IMR-90 (cell line): ENCODE results near the gene NFIX. TPM values are rescaled to one million over a fixed set of nuclear protein-coding genes. Genes with fewer than 3 reads are reported as not detected.

ENCODE experiments used
- ATAC-seq: fragments of 200-7000 bp; cut with Tn5 transposase; 2 replicates; pipeline ENCODE4 v1.9.1; 2020; ENCODE audit warnings: low read depth, mild to moderate bottlenecking, moderate library complexity
- BruUV-seq: library from RNA; stranded (reverse); fragments of 400-500 nt; replicated peaks from 2 replicates; lab custom pipeline; 2021; lab: Mats Ljungman, UMichigan
- CTCF ChIA-PET: fragments of 300-600 bp; formaldehyde crosslinking; extraction: SDS; loops from one replicate; lab custom pipeline; 2021; ENCODE audit warnings: antibody characterized with exemption; lab: Yijun Ruan, JAX
- POLR2A ChIA-PET: fragments of 300-600 bp; sonication (Branson Sonifier 250); formaldehyde crosslinking; loops from one replicate; lab custom pipeline; 2022; ENCODE audit warnings: antibody characterized with exemption; ENCODE audit not compliant: unreplicated experiment; lab: Charles Lee
- DNase-seq: peaks from one replicate; pipeline ENCODE4 v3.0.0; 2013
- H2AFZ ChIP-seq: replicated peaks from 2 replicates; pipeline ENCODE3; 2013; ENCODE audit warnings: low read length, mild to moderate bottlenecking; ENCODE audit not compliant: poor library complexity
- H2AK5ac ChIP-seq: 2 replicates; pipeline ENCODE4 v1.6.1; 2013; ENCODE audit warnings: low read depth, low read length, inconsistent platforms
- H2AK9ac ChIP-seq: replicated peaks from 2 replicates; pipeline ENCODE3; 2013; ENCODE audit warnings: mild to moderate bottlenecking, low read depth, low read length, moderate library complexity; ENCODE audit not compliant: poor library complexity
- H2BK120ac ChIP-seq: 2 replicates; pipeline ENCODE4 v1.6.1; 2013; ENCODE audit warnings: low read depth, low read length, inconsistent platforms
- H2BK15ac ChIP-seq: 3 replicates; pipeline ENCODE4 v1.6.1; 2013; ENCODE audit warnings: low read depth, low read length, inconsistent platforms
- H2BK20ac ChIP-seq: 2 replicates; pipeline ENCODE4 v1.6.1; 2013; ENCODE audit warnings: low read depth, mild to moderate bottlenecking, inconsistent platforms, low read length, moderate library complexity
- H2BK5ac ChIP-seq: 2 replicates; pipeline ENCODE4 v1.6.1; 2013; ENCODE audit warnings: mild to moderate bottlenecking, low read depth, low read length, inconsistent platforms; ENCODE audit not compliant: poor library complexity, severe bottlenecking
- H3K14ac ChIP-seq: replicated peaks from 2 replicates; pipeline ENCODE4 v1.6.1; 2013; ENCODE audit warnings: low read depth, low read length, inconsistent platforms
- H3K18ac ChIP-seq: 2 replicates; pipeline ENCODE4 v1.6.1; 2013; ENCODE audit warnings: low read depth, low read length, control low read depth
- H3K23ac ChIP-seq: 2 replicates; pipeline ENCODE4 v1.6.1; 2013; ENCODE audit warnings: low read depth, low read length, inconsistent platforms
- H3K27ac ChIP-seq: 2 replicates; pipeline ENCODE4 v1.5.1; 2013; ENCODE audit warnings: mild to moderate bottlenecking, control low read depth, low read length; ENCODE audit not compliant: insufficient read depth
- H3K27me3 ChIP-seq: 2 replicates; pipeline ENCODE4 v1.6.1; 2013; ENCODE audit warnings: low read length; ENCODE audit not compliant: control insufficient read depth, insufficient read depth
- H3K36me3 ChIP-seq: 2 replicates; pipeline ENCODE4 v1.6.1; 2013; ENCODE audit warnings: low read length, mixed read lengths; ENCODE audit not compliant: control insufficient read depth, insufficient read depth
- H3K4ac ChIP-seq: 2 replicates; pipeline ENCODE4 v1.6.1; 2013; ENCODE audit warnings: low read depth, low read length, inconsistent platforms
- H3K4me1 ChIP-seq: 2 replicates; pipeline ENCODE4 v1.6.1; 2013; ENCODE audit warnings: low read length, mixed read lengths; ENCODE audit not compliant: control insufficient read depth, insufficient read depth
- H3K4me2 ChIP-seq: 2 replicates; pipeline ENCODE4 v1.6.1; 2013; ENCODE audit warnings: low read depth, mild to moderate bottlenecking, control low read depth, low read length, moderate library complexity
- H3K4me3 ChIP-seq: 2 replicates; pipeline ENCODE4 v1.5.1; 2013; ENCODE audit warnings: low read depth, mild to moderate bottlenecking, control low read depth, low read length, moderate library complexity; ENCODE audit not compliant: insufficient read depth
- H3K56ac ChIP-seq: 2 replicates; pipeline ENCODE4 v1.6.1; 2013; ENCODE audit warnings: low read length, inconsistent platforms; ENCODE audit not compliant: insufficient read depth; ENCODE audit errors: extremely low read depth
- H3K79me1 ChIP-seq, 2 experiments: 2 replicates each; pipeline ENCODE4 v1.6.1; 2013; ENCODE audit warnings: low read length in 2 of 2, inconsistent platforms in 1 of 2, low read depth in 1 of 2
- H3K9ac ChIP-seq: 2 replicates; pipeline ENCODE4 v1.6.1; 2013; ENCODE audit warnings: low read depth, low read length, control low read depth
- H3K9me1 ChIP-seq: 2 replicates; pipeline ENCODE4 v1.6.1; 2013; ENCODE audit warnings: low read length, inconsistent platforms; ENCODE audit not compliant: insufficient read depth
- H3K9me3 ChIP-seq: 2 replicates; pipeline ENCODE4 v1.6.1; 2013; ENCODE audit warnings: low read length; ENCODE audit not compliant: control insufficient read depth, insufficient read depth
- H4K20me1 ChIP-seq: 2 replicates; pipeline ENCODE4 v1.6.1; 2013; ENCODE audit warnings: low read length, inconsistent platforms; ENCODE audit not compliant: insufficient read depth
- H4K5ac ChIP-seq: 2 replicates; pipeline ENCODE4 v1.6.1; 2013; ENCODE audit warnings: mild to moderate bottlenecking, low read depth, low read length, control low read depth
- H4K8ac ChIP-seq, 2 experiments: 2 replicates each; pipeline ENCODE4 v1.6.1; 2013; ENCODE audit warnings: low read depth in 2 of 2, low read length in 2 of 2, control low read depth in 1 of 2, inconsistent platforms in 1 of 2
- H4K91ac ChIP-seq: 2 replicates; pipeline ENCODE4 v1.6.1; 2013; ENCODE audit warnings: low read depth, low read length, inconsistent platforms; ENCODE audit not compliant: insufficient read depth
- BHLHE40 ChIP-seq: fragments of 150-350 bp; IDR thresholded peaks from 2 replicates; pipeline ENCODE4 v1.6.1; 2016; ENCODE audit warnings: mild to moderate bottlenecking, low read depth, low read length
- CEBPB ChIP-seq: IDR thresholded peaks from 2 replicates; pipeline ENCODE4 v1.6.1; 2012; ENCODE audit warnings: low read depth, low read length, improper control_type of control experiment
- CTCF ChIP-seq: conservative IDR thresholded peaks from 2 replicates; pipeline ENCODE4 v1.5.1; 2012; ENCODE audit warnings: mild to moderate bottlenecking, low read depth, low read length, improper control_type of control experiment
- ELK1 ChIP-seq: fragments of 150-350 bp; IDR thresholded peaks from 2 replicates; pipeline ENCODE4 v1.6.1; 2016; ENCODE audit warnings: low read depth, mild to moderate bottlenecking, low read length, moderate library complexity, borderline replicate concordance
- FOS ChIP-seq: fragments of 150-350 bp; IDR thresholded peaks from 2 replicates; pipeline ENCODE4 v1.6.1; 2016; ENCODE audit warnings: low read depth, low read length
- MAZ ChIP-seq: IDR thresholded peaks from 2 replicates; pipeline ENCODE4 v1.6.1; 2012; ENCODE audit warnings: low read depth, mild to moderate bottlenecking, low read length, improper control_type of control experiment, moderate library complexity, borderline replicate concordance
- MXI1 ChIP-seq: IDR thresholded peaks from 2 replicates; pipeline ENCODE4 v1.6.1; 2012; ENCODE audit warnings: low read depth, mild to moderate bottlenecking, low read length, moderate library complexity, borderline replicate concordance
- NFE2L2 ChIP-seq: fragments of 150-350 bp; IDR thresholded peaks from 2 replicates; pipeline ENCODE4 v1.6.1; 2016; ENCODE audit warnings: low read depth, mild to moderate bottlenecking, low read length
- POLR2A ChIP-seq: IDR thresholded peaks from 2 replicates; pipeline ENCODE4 v1.6.1; 2012; ENCODE audit warnings: mild to moderate bottlenecking, low read depth, low read length
- RAD21 ChIP-seq: IDR thresholded peaks from 2 replicates; pipeline ENCODE4 v1.6.1; 2012; ENCODE audit warnings: low read length, improper control_type of control experiment
- RFX5 ChIP-seq: IDR thresholded peaks from 2 replicates; pipeline ENCODE4 v1.8.0; 2012; ENCODE audit warnings: low read depth, mild to moderate bottlenecking, low read length, moderate library complexity
- SMC3 ChIP-seq: fragments of 150-350 bp; IDR thresholded peaks from 2 replicates; pipeline ENCODE4 v1.6.1; 2016; ENCODE audit warnings: low read depth, mild to moderate bottlenecking, antibody characterized with exemption, low read length, moderate library complexity
- WGBS, 2 experiments: methylation state at CpG; one replicate each; pipeline versions ENCODE4 v1.1.5 to v1.1.7; 2013; ENCODE audit warnings: missing lambda C conversion rate in 2 of 2; ENCODE audit not compliant: insufficient read length in 1 of 2; ENCODE audit errors: extremely low coverage in 2 of 2; 5-methylcytosine and 5-hydroxymethylcytosine counted together
- dilution Hi-C: fragments of 300-500 bp; cut with HindIII; formaldehyde crosslinking; loops from one replicate; pipeline ENCODE4 v1.14.3; 2018; ENCODE audit warnings: low sequenced_read_pairs; ENCODE audit not compliant: unreplicated experiment
- in situ Hi-C: fragments of 300-500 bp; cut with MboI; formaldehyde crosslinking; loops from 3 replicates; pipeline ENCODE4 v1.14.3; 2019; ENCODE audit warnings: low sequenced_read_pairs, inconsistent platforms, mixed read lengths
- intact Hi-C: fragments of 100-400 bp; cut with micrococcal nuclease; formaldehyde crosslinking; loops from 2 replicates; pipeline ENCODE4 v1.10.0; 2022
- polyA plus RNA-seq, 3 experiments: library from polyadenylated mRNA; depleted of rRNA; stranded (reverse); fragments of >200 nt; gene quantifications; 2 replicates each; pipeline ENCODE4 v1.2.3, GENCODE V29; 2012; ENCODE audit warnings: low replicate concordance in 1 of 3
- total RNA-seq: library from RNA; depleted of rRNA; stranded (reverse); fragments of >200 nt; gene quantifications from 2 replicates; pipeline ENCODE4 v1.2.3, GENCODE V29; 2012

Gene NFIX
- total and polyA plus RNA-seq, 2 of the 4 experiments (the other 2 are of a cell fraction), result 10.2 to 47.7 TPM

- TF ChIP-seq CEBPB, result no peak
- TF ChIP-seq POLR2A, result no peak
Observed at GRCh38 chr19:13069415-13070359, 74.4 kb downstream of the NFIX start (continued).

GRCh38 chr19:13070425-13071140 lies 75.3 kb downstream of the NFIX start:
- no peak overlapping the region for H3K56ac ChIP-seq
- H2BK15ac ChIP-seq, result no peak overlapping the region
- no peak overlapping the region for H4K91ac ChIP-seq
- H2AFZ ChIP-seq, result no peak overlapping the region
- no TSS peak for BruUV-seq
- H3K36me3 ChIP-seq, result peaks cover 31% of the 10 kb centered on the region
- intact Hi-C loops, result no loop called here
- H4K8ac ChIP-seq, result no peak overlapping the region
- H2BK5ac ChIP-seq, result no peak overlapping the region
- no peak overlapping the region for H2AK5ac ChIP-seq
- CTCF ChIA-PET, result interaction anchor here (1.7 kb wide), 1 partner anchor 9 kb away, joined by 6 read pairs; no protein-coding TSS in a partner anchor
- no peak overlapping the region for H3K4me2 ChIP-seq
- no peak overlapping the region for H2BK120ac ChIP-seq
- no peak overlapping the region for H4K5ac ChIP-seq
- no peak overlapping the region for H2BK20ac ChIP-seq
- H3K9me3 ChIP-seq, result no peaks in the 10 kb centered on the region
- H3K79me1 ChIP-seq, result peaks cover 18 to 53% of the 10 kb centered on the region in 2 experiments
- no peak overlapping the region for H3K9ac ChIP-seq
- ATAC-seq, result no peak
- H3K23ac ChIP-seq, result no peak overlapping the region
- POLR2A ChIA-PET, result no interaction called here
- H3K27ac ChIP-seq, result no peak overlapping the region
- WGBS, 2 experiments, result no CpG with 5 or more reads among the region's 32 CpGs
- no peak overlapping the region for H2AK9ac ChIP-seq
- no peak overlapping the region for H3K4me3 ChIP-seq
- no peaks in the 10 kb centered on the region for H3K9me1 ChIP-seq
- peaks cover 38% of the 10 kb centered on the region for H4K20me1 ChIP-seq
- no peak overlapping the region for H3K4ac ChIP-seq
- no peak overlapping the region for H3K14ac ChIP-seq
- in situ Hi-C loops, result no loop called here
- no peaks in the 10 kb centered on the region for H3K27me3 ChIP-seq
- DNase-seq, result no peak
- no peak overlapping the region for H3K18ac ChIP-seq
- dilution Hi-C loops, result no loop called here
- H3K4me1 ChIP-seq, result peaks cover 2% of the 10 kb centered on the region; the same call in 1 of the 2 replicates
- TF ChIP-seq SMC3, result no peak
- no peak for TF ChIP-seq MXI1
- no peak for TF ChIP-seq CTCF
- no peak for TF ChIP-seq POLR2A
- no peak for TF ChIP-seq ELK1
- no peak for TF ChIP-seq FOS
- TF ChIP-seq RFX5, result no peak
- TF ChIP-seq BHLHE40, result no peak
- no peak for TF ChIP-seq RAD21
- TF ChIP-seq MAZ, result no peak
- TF ChIP-seq NFE2L2, result no peak
